GM18498 (cell line): Measurements from ENCODE around the gene PMFBP1.

Experiments used
- ATAC-seq: cut with Tn5 transposase; IDR thresholded peaks from one replicate; pipeline ENCODE4 v1.9.1; 2021; ENCODE audit warnings: mild to moderate bottlenecking, moderate library complexity; ENCODE audit not compliant: unreplicated experiment

PMFBP1 gene

DNA sequence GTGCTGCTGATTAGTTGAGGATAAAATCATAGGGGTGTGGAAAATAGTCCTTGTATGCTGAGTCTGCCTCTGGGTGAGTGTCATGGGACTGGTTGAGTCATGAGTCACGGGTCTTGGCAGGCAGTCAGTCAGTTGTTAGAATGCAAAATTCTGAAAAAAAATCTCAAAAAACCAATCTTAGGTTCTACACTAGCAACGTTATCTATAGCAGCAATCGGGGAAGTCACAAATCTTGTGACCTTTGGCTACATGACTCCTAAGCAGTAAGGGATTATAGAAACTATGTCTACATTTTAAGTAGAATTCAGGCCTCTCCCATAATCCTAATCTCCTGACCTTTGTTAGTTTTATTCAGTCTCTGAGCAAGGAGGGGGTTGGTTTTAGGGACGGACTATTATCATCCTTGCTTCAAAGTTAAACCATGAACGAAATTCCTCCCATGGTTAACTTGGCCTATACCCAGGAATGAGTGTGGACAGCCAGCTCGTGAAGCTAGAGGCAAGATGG is 18.0 kb upstream of the PMFBP1 start:
- no peak for ATAC-seq

DNA sequence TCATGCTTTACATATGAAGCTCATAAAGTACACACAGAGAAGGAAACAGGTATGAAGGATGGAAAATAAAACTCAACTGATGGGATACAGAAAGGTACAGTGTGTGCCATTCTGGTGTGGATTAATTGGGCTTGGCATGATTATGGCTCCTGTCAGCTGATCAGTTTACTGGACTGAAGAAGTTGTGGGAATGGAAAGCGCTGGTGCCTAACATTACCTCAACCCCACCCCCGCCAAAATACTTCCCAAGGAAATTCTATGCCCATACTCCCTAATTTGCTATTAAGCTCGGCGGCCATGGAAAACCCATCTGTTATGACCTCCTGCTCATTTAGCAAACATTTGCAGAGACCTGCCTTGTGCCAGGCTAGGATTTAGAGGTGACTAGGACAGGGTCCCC is 16.6 kb upstream of the PMFBP1 start:
- ATAC-seq = no peak

DNA sequence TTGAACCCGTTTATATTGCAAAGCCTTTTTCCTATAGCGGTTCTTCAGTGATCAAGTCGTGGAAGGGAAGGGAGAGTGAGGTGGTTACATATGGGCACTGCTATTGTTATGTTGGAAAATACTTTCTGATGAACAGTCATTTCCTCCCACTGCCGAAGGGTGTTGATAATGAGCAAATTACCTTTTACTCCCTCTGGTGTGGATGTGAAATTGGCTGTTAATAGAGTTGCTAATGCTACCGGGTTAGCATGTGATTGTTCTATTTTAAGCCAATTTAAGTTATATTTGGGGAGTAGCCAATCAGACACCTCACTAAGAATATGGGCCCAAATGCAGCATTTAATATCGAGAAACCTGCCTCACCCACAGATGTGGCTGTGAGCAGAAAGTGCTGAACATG is 15.6 kb upstream of the PMFBP1 start:
- no peak for ATAC-seq

DNA sequence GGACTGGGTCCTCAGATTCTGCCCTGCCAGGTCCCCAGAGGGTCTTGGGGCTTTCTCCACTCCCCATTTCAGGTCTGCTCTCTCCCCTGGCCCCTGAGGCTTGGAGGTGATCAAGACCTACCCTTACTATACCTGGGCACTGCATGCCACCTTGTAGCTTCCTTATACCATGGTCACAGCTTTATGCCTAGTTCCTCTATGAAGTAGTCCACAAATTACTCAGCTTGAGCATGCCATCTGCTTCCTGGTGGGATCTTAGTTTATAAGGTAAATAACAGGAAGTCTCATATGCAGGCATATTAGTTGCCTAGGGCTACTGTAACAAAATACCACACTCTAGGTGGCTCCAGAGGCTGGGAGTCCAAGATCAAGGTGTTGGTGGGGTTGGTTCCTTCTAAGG is 11.0 kb upstream of the PMFBP1 start:
- ATAC-seq = no peak

DNA sequence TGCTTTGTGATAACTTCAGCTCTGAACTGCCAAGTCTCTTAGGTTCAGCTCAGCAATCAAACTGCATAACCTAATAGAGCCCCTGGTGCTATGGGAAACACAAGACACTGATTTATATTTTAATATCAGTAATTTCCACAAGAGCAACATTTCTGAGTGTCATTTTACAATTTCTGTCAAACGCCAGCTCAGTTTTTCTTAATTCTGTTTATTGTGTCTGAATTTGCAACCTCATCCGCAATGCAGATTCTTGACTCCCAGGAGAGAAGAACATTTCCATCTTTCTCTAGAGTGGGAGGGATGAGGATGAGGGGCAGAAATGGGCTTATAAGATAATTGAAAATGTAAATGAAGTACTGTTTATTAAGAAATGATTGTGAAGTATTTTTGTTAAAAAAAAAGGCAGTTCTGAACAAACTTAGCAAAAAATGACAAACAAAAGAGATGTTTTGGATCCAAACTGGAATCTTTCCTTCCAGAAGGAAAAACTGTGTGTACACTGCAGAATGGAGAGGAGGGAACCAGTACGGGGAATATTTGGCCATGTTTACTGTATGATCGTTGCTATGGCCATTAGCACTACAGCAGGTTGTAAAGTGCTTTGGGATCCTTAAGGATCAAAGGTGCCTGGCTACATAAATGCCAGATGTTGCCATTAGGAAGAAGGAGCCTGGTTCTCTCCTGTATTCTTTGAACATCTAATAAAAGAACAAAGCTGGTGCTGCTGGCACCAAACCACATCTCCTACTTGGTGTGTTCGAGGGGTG is 7.4 kb upstream of the PMFBP1 start:
- no peak for ATAC-seq

DNA sequence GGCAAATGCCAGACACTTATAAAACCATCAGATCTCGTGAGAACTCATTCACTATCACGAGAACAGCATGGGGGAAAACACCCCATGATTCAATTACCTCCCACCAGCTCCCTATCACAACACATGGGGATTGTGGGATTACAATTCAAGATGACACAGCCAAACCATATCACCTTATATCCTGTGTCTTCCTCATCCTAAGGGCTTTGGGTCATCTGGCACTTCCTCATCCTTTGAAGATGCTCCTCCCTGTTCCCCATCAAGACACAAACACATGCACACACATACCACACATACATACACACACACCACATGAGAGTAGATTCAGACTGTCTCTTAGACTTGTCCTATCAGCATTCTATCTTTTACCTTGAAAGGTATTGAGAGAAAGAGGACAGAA is 2.8 kb upstream of the PMFBP1 start:
- ATAC-seq = no peak

DNA sequence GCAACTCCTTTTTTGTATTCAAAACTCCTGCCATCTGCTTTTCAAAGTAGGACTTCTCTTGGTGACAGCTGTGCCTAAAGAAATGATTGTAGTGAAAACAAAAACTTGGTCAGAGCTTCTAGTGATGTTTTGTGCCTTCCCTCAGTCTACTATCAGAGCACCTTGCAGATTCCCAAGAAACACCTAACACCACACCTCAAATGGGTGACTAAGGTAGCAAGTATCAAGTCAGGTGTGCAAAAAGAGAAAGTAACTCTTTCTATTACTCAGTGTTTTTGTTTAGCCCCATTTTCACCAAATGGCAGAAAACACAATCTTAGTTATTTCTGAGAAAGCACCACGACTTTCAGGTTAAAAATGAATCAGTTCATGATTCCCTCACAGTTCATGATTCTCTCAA is 2.0 kb upstream of the PMFBP1 start:
- ATAC-seq = no peak

DNA sequence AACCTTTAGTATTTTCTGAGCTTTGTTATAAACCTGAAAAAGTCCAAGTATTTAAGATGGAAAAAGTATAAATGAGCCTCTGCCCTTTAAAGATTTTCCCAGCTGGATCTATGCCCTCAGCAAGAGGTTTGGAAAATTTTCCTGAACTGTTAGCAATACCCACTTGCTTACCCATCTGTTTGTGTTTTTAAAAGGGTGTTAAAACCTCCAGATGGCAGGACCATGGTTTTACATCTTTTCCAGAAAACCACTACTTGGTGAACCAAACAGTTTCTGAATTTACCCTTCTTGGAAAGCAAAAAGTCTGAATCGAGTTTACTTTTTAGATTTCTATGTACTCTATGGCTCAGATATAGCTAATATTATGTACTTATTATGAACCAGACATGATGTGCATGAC is 719 bp downstream of the PMFBP1 start:
- no peak for ATAC-seq

DNA sequence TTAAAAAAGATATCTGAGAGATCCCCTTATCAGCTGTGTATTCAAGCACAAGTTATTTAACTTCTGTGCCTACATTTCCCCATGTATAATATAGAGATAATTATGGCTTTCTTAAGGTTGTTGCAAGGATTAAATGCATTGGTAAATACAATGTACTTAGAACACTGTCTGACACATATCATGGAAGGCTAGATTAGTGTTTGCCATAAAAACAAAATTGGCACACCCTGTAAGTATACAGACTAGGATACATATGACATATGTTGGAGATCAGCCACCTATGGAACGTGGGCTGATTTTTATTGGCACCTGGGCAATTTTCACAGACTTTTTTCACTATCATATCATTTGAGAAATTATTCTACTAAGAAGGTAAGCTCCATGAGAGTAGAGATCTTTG is 2.2 kb downstream of the PMFBP1 start:
- ATAC-seq = no peak

DNA sequence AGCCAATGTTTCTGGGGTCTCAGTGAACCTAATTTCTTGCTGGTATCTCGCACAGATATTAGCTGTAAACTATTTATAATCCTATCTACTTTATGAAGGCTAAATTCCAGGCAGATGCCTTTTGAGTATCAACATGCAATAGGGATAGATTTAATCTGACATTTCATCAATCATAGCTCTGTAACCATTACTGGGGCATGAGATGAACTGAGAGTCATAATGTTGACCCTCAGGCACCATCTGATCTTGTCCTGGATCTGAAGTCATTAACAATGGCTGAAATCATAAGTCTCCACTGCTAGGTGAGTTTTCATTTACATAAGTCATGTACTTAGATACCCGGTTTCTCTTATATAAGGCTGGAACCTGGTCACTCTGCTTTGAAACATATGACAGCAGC is 3.6 kb downstream of the PMFBP1 start:
- no peak for ATAC-seq

DNA sequence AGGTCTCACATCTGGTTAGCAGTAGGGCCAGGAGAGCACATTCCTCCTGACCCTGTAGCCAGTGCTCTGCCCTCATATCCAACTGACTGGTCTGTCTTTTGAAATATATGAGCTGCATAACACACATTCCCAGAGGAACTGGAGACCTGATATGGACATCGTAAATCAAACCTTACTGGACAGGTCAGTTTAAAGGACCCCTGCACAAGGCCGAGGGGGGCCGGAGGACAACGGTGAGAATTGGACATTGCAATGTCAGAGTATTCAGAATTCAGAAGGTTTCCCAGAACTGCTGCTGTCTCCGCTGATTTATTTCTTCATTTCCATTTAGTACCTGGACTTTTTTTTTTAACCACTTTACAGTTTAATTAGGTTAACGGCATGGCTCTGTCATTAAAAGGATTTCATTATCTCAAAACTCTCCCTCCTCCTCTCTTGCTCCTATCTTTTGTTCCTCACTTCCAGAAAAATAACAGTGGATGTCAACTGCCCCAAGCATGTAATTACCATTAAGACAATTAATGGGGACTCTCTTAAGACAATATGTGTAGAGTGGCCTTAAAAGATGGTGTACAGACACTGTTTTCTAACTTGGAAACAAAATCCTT is 4.9 kb downstream of the PMFBP1 start:
- ATAC-seq = no peak

DNA sequence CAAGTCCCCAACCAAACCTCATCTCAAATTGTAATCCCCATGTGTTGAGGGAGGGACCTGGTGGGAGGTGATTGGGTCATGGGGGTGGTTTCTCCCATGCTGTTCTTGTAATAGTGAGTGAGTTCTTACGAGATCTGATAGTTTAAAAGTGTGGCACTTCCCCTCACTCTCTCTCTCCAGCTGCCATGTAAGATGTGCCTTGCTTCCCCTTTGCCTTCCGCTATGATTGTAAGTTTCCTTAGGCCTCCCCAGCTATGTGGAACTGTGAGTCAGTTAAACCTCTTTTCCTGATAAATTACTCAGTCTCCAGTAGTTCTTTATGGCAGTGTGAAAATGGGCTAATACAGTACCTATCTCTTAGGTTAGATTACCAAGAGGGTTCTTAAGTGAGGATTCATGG is 5.8 kb downstream of the PMFBP1 start:
- ATAC-seq = no peak

DNA sequence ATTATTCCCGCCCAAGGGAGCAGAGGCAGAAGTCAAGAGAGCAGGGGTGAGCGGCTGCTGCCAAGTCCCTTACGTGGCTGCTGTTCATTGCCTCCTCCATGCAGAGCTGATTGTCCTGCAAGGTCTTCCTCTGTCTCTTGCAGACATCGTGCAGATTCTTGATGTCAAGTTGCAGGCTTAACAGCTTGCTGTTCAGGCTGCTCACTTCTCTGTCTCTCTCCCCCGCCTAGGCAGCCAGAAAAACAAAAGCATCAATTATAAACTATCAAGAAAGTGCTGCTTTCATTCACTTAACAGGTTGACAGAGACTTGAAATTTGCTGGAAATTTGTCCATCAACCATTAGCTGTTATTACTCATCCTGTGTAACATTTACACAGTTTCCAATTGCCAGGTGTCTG is 7.3 kb downstream of the PMFBP1 start:
- ATAC-seq = no peak

DNA sequence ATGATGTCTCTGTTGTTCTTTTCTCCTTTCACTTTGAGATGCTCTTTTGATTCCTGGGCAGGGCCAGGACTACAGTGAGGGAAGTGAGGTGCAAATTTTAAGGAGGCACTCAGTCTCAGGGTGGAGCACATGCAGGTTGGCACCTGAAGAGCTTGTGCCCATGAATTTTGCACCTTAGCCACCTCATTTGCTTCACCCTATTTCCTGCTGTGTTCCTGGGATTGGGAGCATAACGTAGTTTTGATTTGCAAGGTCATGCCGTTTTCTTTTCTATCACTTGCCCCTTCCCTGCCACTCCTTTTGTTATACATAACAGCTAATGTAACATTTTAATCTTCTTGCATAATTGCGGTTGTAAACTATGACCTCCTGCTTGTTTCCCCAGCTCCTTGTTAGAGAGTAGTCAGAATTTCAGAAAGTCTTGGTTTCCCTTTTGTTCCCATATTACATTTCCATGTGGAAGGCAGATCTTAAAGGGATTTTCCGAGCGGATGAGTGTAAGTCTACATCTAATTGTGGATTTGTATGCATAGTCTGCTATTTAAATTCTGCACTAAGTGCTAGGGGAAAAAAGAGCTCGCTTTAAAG is 9.8 kb downstream of the PMFBP1 start:
- no peak for ATAC-seq

DNA sequence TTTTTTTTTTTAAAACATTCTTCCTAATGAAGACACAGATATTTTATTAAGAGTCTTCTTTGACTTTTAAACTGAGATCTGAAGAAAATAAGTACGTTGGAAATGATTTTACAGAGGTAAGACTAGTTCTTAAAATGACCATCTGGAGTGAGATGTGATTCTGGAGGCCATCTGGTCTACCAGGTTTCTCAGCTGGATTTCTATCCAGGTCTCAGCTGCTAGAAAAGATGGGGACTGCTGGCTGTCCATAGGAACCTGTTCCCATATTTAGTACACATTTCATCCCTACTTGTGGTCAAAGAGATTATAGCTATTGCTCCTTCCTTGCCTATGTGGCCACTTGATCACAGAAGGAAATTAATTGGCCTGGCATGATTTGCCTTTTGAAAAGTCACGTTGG is 12.2 kb downstream of the PMFBP1 start:
- no peak for ATAC-seq

DNA sequence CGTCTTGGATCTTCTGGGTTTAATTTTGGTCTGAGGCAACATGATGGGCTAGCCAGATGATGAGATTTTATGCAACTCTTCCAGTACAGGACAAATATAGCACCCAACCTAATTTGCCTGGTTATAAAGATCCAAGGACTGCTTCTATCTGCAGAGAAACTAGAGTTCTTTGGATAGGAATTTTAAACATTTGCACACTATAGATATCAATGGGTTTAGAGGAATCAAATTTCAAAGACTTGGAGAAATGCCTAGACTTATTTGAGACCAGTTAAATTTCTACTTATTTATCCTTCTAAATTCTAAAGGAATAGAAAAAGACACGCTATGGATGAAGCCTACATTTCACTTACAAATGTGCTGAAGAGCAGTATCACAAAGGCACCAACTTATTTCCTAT is 12.6 kb downstream of the PMFBP1 start:
- no peak for ATAC-seq

DNA sequence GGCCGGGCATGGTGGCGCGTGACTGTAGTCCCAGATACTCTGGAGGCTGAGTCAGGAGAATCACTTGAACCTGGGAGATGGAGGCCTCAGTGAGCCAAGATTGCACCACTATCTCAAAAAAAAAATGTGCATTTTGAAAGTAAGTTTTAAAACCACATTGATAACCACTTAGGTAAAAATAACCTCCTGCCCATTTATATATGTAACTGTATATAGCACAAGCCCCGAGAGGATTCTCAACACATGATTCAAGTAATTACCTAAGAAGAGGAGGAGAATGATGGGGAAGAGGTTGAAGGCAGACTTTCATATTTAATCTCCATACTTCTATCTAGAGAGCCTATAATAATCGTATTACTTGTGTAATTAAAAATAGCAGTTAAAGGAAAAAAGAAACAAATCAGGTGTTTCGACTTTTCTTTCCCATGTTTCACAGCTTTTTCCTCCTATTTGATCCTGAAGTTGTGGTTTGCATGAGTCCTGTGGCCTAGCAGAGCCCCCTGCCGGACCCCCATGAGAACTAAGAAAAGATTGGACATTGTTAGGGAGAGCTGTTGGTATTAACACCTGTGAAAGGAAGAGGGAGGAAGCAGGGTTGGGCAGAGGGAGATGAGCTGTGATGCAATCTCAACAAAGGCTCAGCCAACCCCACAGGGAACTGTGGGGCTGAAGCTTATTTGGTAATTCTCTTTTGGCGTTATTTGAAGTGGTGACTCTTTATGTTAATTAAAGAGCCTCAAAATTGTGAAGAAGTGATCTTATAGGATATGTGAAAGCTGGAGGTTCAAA is 22.1 kb downstream of the PMFBP1 start:
- no peak for ATAC-seq

DNA sequence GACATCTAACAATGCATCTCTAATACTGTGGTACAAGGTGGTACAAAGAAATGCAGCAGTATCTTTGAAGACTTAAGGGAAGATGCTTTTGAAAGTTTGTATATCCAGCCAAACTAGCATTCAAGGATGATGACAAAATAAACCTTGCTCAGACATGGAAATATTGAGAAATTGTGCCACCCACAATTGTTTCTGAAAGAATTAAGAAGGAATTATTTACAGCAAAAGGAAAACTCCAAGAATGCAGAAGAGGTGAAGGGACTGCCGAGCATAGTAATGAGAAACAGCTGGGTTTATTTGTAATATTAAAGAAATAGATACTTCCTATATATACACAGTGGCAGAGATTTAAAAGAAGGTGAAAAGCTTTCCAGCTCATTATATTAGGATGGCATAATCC is 29.5 kb downstream of the PMFBP1 start:
- no peak for ATAC-seq

DNA sequence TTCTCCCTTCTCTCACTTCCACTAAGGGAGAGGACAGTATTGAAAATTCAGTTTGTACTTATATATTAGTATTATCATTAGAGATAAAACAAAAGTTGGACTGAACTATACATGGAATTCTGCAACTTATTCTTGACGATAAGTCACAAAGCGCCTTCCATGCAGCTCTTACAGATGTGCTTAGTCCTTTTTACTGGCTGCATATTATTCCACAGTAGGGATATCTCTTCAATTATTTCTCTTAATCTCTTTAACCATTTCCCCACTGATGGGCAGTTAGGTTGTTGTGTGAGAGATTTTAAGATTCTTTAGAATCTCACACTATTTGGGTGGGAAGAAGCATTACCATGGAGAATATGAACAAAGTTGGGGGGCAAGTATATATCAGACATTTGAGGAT is 32.0 kb downstream of the PMFBP1 start:
- ATAC-seq = no peak

DNA sequence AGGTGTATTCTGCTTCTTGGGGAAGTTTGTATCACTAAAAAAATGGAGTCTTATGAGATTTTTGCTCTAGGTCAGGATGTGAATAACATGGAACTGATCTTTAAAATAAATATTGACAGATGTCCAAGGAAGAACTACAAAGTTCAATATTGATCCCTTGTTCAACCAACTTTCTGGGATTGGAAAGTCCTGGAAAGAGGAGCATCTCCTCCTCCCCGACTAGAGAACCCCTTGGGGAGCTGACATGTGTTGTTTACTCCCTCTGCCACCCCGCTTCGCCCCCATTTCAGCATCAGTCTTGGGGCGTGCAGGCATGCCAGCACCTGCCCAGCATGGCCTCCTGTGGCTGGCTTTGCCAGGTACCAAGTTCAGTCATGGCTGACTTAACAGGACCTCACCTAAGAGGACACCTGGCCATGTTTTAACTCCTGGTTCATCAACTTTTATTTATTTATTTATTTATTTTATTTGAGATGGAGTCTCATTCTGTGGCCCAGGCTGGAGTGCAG is 33.8 kb downstream of the PMFBP1 start:
- no peak for ATAC-seq

DNA sequence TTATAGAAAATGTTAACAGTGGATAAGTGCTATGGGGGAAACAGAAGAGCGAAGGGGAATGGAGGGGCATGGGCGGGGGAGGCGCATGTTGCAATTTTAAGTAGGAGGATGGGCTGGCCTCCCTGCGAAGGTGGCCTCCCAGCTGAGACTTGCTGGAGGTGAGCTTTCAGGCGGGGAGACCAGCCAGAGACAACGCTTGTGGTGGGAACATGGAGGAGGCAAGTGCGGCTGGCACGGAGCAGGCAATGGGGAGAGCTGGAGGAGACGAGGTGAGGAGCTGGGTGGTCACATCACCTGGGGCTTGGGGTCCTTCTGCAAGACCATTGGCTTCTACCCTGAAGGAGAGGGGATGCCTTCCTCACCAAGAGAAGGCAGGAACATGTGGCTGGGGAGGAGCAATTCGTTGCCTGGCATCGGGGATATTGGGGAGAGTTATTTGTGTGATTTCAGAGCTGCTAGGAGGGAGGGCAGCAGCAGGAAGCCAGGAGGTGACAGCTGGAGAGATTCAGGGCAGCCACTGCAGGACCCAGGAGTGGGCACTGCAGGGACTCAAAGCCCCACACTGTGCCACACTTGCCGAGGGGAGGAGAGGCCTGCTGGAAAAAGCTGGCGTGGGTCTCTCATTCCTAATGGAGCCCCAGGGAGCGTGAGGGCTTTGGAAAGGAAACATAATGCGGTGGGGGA is 34.4 kb downstream of the PMFBP1 start:
- ATAC-seq = no peak
